Upper lobe of left lung (tissue), 6 donors: ENCODE measurements around the gene TRAPPC10. TPM values are rescaled to one million over a fixed set of nuclear protein-coding genes. Genes with fewer than 3 reads are reported as not detected.
A peak's percentile ranks its signal among the peaks of the same experiment; 100 is the strongest.

ENCODE experiments used
- ATAC-seq, 2 donors: fragments of 200-7000 bp; cut with Tn5 transposase; one replicate each; pipeline ENCODE4 v1.9.1; 2022; ENCODE audit warnings: mild to moderate bottlenecking in 2 of 2, moderate library complexity in 2 of 2; ENCODE audit not compliant: low FRiP score in 2 of 2
- DNase-seq, 2 donors: peaks; one replicate each; pipeline ENCODE4 v3.0.0-alpha.2; 2019 to 2020
- H3K27ac ChIP-seq, 4 donors: fragments of 200-600 bp; sonication (generic); one replicate each; pipeline ENCODE4 v1.5.1; 2016 to 2019
- H3K27me3 ChIP-seq, 4 donors: fragments of 200-600 bp; sonication (generic); one replicate each; pipeline ENCODE4 v1.5.1; 2017 to 2019
- H3K36me3 ChIP-seq, 4 donors: fragments of 200-600 bp; sonication (generic); one replicate each; pipeline ENCODE4 v1.5.1; 2016 to 2019
- H3K4me1 ChIP-seq, 4 donors: fragments of 200-600 bp; sonication (generic); one replicate each; pipeline ENCODE4 v1.5.1; 2018 to 2019
- H3K4me3 ChIP-seq, 4 donors: fragments of 200-600 bp; sonication (generic); one replicate each; pipeline ENCODE4 v1.5.1; 2017 to 2019; ENCODE audit warnings: mild to moderate bottlenecking in 2 of 4, moderate library complexity in 1 of 4
- H3K9me3 ChIP-seq, 4 donors: fragments of 200-600 bp; sonication (generic); one replicate each; pipeline ENCODE4 v1.5.1; 2018 to 2019
- CTCF ChIP-seq, 6 experiments: fragments of 450-650 bp in 4 of 6; fragments of 200-600 bp in 2 of 6; sonication (generic) in 2 of 6; IDR thresholded peaks; one replicate each; pipeline ENCODE4 v1.5.1; 2016 to 2019; ENCODE audit warnings: antibody characterized with exemption in 6 of 6
- EP300 ChIP-seq, 4 donors: sonication (generic); formaldehyde crosslinking; IDR thresholded peaks; one replicate each; pipeline ENCODE4 v1.5.1; 2017; ENCODE audit warnings: antibody characterized with exemption in 4 of 4, control low read depth in 2 of 4
- POLR2A ChIP-seq, 4 donors: fragments of 450-650 bp; IDR thresholded peaks; one replicate each; pipeline ENCODE4 v1.5.1; 2016 to 2017; ENCODE audit warnings: antibody characterized with exemption in 4 of 4, mild to moderate bottlenecking in 2 of 4
- POLR2AphosphoS5 ChIP-seq, 2 donors: sonication (generic); formaldehyde crosslinking; IDR thresholded peaks; one replicate each; pipeline ENCODE4 v1.5.1; 2017; ENCODE audit warnings: antibody characterized with exemption in 2 of 2
- WGBS, 2 donors: methylation state at CpG; one replicate each; pipeline ENCODE4 v1.1.5; 2017 to 2018; 5-methylcytosine and 5-hydroxymethylcytosine counted together
- total RNA-seq, 6 donors: library from RNA; depleted of rRNA in 4 of 6; stranded (reverse); fragments of >200 nt in 4 of 6; gene quantifications; one replicate each; pipeline versions ENCODE4 v1.1.0 to v1.2.1, GENCODE V29; 2016 to 2021
- donor health status: DM: no; HTN: no; CAD: no; lungs with moderate emphysema.
- donor health status: DM: no; HTN: yes; CAD: no; lungs with severe emphysema.

TRAPPC10 gene
- total RNA-seq, 6 donors from 2014 or later, result 36.3 to 46.8 (median 43.4) TPM

- Histone ChIP-seq H3K27me3 (no peaks in the 10 kb centered on the region), H3K9me3 (no peaks in the 10 kb centered on the region), H3K27ac (peak overlapping the region; percentile 58 to 80 (median 70)), H3K4me1 (peaks cover 40 to 72% (median 55%) of the 10 kb centered on the region in 4 donors), H3K36me3 (peaks cover 10 to 93% (median 65%) of the 10 kb centered on the region in 4 donors), H3K4me3 (no peak overlapping the region)
- peak in 1 of 2 donors; percentile 36 for DNase-seq
- no peak for TF ChIP-seq CTCF (IDR thresholded peaks at IDR 0.05)
- TF ChIP-seq EP300 (IDR thresholded peaks at IDR 0.05), result no peak
- TF ChIP-seq POLR2AphosphoS5 (IDR thresholded peaks at IDR 0.05), result no peak
- no peak for TF ChIP-seq POLR2A (IDR thresholded peaks at IDR 0.05)
- ATAC-seq, result no peak
- WGBS, 2 donors, result 62 to 72% methylated on average over 15 of the region's 15 CpGs
These were observed 73.6 kb downstream of the TRAPPC10 start for GRCh38 chr21:44085491-44086321.

- Histone ChIP-seq H3K27me3 (no peaks in the 10 kb centered on the region), H3K27ac (peak overlapping the region; percentile 58 to 80 (median 70)), H3K4me1 (peaks cover 40 to 72% (median 55%) of the 10 kb centered on the region in 4 donors), H3K36me3 (peaks cover 10 to 91% (median 66%) of the 10 kb centered on the region in 4 donors), H3K9me3 (no peaks in the 10 kb centered on the region), H3K4me3 (no peak overlapping the region)
- WGBS, 2 donors, result 65 to 72% methylated on average over 7 to 20 of the region's 21 CpGs
- peak in 1 of 2 donors; percentile 16 for ATAC-seq
- no peak for TF ChIP-seq POLR2A (IDR thresholded peaks at IDR 0.05)
- TF ChIP-seq EP300 (IDR thresholded peaks at IDR 0.05), result no peak
- TF ChIP-seq POLR2AphosphoS5 (IDR thresholded peaks at IDR 0.05), result no peak
- no peak for TF ChIP-seq CTCF (IDR thresholded peaks at IDR 0.05)
- DNase-seq, result no peak
These were observed 74.7 kb downstream of the TRAPPC10 start for GRCh38 chr21:44086636-44087425.

- no peaks in the 10 kb centered on the region for H3K9me3 ChIP-seq
- H3K36me3 ChIP-seq, result peaks cover 13 to 92% (median 66%) of the 10 kb centered on the region in 4 donors
- TF ChIP-seq POLR2A (IDR thresholded peaks at IDR 0.05) (no peak), POLR2AphosphoS5 (IDR thresholded peaks at IDR 0.05) (no peak), CTCF (IDR thresholded peaks at IDR 0.05) (no peak), EP300 (IDR thresholded peaks at IDR 0.05) (no peak)
- H3K27ac ChIP-seq, result peak overlapping the region; percentile 58 to 80 (median 70)
- peaks cover 39 to 67% (median 53%) of the 10 kb centered on the region in 4 donors for H3K4me1 ChIP-seq
- no peak overlapping the region for H3K4me3 ChIP-seq
- 68 to 88% methylated on average over 32 to 33 of the region's 33 CpGs for WGBS, 2 donors
- peak in 1 of 2 donors; percentile 20 for ATAC-seq
- H3K27me3 ChIP-seq, result no peaks in the 10 kb centered on the region
- peak in 1 of 2 donors; percentile 46 for DNase-seq
These were observed 75.6 kb downstream of the TRAPPC10 start for GRCh38 chr21:44087426-44088400.

- Histone ChIP-seq H3K4me3 (no peak overlapping the region), H3K4me1 (peaks cover 32 to 61% (median 49%) of the 10 kb centered on the region in 4 donors), H3K9me3 (no peaks in the 10 kb centered on the region), H3K36me3 (peaks cover 17 to 92% (median 68%) of the 10 kb centered on the region in 4 donors), H3K27ac (peak overlapping the region in 3 of 4 donors; percentile 34 to 80 (median 70)), H3K27me3 (no peaks in the 10 kb centered on the region)
- DNase-seq (no peak), ATAC-seq (no peak)
- TF ChIP-seq POLR2AphosphoS5 (IDR thresholded peaks at IDR 0.05), result no peak
- TF ChIP-seq POLR2A (IDR thresholded peaks at IDR 0.05), result no peak
- no peak for TF ChIP-seq EP300 (IDR thresholded peaks at IDR 0.05)
- TF ChIP-seq CTCF (IDR thresholded peaks at IDR 0.05), result no peak
- WGBS, 2 donors, result 86 to 87% methylated on average over 18 of the region's 18 CpGs
These were observed 76.3 kb downstream of the TRAPPC10 start for GRCh38 chr21:44088401-44088780.
